A549 (cell line): ENCODE measurements around the gene MRPL53.

ENCODE experiments used
- ZFP36 ChIP-seq: fragments of 450-650 bp; IDR thresholded peaks from 2 replicates; pipeline ENCODE4 v1.6.1; 2014; ENCODE audit warnings: borderline replicate concordance; ENCODE audit not compliant: partially characterized antibody
- TF ChIP-seq, protein P1 (sequence below): fragments of >200 bp; sonication (Bioruptor Twin); formaldehyde crosslinking; IDR thresholded peaks from 3 replicates; pipeline ENCODE4 v1.5.1; 2016
- TF ChIP-seq, protein P2 (sequence below): fragments of 200-600 bp; sonication (generic); IDR thresholded peaks from 2 replicates; pipeline ENCODE4 v1.6.1; 2016; ENCODE audit warnings: antibody characterized with exemption, mild to moderate bottlenecking, moderate library complexity

DNA sequence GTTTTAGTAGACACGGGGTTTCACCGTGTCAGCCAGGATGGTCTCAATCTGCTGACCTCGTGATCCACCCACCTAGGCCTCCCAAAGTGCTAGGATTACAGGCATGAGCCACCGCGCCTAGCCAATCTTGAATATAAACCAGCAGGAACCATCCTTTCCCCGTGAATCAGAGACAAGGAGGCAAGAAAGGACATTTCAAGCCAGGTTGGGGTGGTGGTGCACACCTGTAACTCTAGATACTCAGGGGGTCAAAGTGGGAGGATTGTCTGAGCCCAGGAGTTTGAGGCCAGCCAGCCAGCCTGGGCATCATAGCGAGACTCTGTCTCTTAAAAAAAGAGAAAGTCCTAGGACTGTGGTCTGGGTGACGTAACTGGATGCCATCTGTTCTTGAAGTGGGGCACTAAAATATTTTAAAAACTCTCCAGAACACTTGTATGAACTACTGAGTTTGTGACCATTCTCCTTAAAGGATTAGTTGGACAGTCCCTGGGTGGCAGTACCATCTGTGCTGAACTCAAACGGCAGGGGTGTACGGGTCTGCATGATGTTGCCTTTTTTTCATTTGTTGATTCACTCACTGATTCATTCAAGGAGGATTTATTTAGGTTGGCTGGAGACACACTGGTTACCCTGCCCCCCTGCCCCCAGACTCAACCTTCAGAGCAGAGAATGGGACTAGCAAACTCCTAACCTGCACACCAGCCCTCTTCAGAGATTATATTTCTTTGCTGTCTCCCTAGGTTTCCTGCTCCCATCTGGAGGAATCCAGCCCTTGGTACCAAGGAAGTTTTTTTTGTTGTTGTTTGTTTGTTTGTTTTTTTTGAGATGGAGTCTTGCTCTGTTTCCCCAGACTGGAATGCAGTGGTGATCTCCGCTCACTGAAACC, 38.9 kb upstream of the MRPL53 start:
- TF ChIP-seq, protein P1, sequence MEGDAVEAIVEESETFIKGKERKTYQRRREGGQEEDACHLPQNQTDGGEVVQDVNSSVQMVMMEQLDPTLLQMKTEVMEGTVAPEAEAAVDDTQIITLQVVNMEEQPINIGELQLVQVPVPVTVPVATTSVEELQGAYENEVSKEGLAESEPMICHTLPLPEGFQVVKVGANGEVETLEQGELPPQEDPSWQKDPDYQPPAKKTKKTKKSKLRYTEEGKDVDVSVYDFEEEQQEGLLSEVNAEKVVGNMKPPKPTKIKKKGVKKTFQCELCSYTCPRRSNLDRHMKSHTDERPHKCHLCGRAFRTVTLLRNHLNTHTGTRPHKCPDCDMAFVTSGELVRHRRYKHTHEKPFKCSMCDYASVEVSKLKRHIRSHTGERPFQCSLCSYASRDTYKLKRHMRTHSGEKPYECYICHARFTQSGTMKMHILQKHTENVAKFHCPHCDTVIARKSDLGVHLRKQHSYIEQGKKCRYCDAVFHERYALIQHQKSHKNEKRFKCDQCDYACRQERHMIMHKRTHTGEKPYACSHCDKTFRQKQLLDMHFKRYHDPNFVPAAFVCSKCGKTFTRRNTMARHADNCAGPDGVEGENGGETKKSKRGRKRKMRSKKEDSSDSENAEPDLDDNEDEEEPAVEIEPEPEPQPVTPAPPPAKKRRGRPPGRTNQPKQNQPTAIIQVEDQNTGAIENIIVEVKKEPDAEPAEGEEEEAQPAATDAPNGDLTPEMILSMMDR, result no peak
- no peak for TF ChIP-seq ZFP36
- TF ChIP-seq, protein P2, sequence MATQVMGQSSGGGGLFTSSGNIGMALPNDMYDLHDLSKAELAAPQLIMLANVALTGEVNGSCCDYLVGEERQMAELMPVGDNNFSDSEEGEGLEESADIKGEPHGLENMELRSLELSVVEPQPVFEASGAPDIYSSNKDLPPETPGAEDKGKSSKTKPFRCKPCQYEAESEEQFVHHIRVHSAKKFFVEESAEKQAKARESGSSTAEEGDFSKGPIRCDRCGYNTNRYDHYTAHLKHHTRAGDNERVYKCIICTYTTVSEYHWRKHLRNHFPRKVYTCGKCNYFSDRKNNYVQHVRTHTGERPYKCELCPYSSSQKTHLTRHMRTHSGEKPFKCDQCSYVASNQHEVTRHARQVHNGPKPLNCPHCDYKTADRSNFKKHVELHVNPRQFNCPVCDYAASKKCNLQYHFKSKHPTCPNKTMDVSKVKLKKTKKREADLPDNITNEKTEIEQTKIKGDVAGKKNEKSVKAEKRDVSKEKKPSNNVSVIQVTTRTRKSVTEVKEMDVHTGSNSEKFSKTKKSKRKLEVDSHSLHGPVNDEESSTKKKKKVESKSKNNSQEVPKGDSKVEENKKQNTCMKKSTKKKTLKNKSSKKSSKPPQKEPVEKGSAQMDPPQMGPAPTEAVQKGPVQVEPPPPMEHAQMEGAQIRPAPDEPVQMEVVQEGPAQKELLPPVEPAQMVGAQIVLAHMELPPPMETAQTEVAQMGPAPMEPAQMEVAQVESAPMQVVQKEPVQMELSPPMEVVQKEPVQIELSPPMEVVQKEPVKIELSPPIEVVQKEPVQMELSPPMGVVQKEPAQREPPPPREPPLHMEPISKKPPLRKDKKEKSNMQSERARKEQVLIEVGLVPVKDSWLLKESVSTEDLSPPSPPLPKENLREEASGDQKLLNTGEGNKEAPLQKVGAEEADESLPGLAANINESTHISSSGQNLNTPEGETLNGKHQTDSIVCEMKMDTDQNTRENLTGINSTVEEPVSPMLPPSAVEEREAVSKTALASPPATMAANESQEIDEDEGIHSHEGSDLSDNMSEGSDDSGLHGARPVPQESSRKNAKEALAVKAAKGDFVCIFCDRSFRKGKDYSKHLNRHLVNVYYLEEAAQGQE, result no peak
